Measurements from ENCODE around the gene PLIN3.

DNA sequence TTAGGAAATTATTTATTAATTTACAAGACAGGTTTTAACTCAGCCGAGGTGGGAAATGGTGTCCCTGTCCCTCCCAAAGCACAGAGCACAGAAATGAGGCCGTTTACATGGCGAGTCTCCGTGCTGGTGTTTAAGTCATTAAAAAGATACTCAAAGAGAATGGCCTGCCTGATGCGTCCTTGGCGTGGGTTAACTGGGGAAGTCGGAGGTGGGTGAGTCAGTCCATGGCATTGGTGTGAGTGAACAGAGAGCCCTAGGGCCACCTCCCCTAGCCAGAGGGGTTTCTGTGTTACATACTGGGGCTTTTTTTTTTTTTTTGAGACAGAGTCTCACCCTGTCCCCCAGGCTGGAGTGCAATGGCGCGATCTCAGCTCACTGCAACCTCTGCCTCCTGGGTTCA, 72.1 kb downstream of the PLIN3 start:
- TF ChIP-seq, protein P1, sequence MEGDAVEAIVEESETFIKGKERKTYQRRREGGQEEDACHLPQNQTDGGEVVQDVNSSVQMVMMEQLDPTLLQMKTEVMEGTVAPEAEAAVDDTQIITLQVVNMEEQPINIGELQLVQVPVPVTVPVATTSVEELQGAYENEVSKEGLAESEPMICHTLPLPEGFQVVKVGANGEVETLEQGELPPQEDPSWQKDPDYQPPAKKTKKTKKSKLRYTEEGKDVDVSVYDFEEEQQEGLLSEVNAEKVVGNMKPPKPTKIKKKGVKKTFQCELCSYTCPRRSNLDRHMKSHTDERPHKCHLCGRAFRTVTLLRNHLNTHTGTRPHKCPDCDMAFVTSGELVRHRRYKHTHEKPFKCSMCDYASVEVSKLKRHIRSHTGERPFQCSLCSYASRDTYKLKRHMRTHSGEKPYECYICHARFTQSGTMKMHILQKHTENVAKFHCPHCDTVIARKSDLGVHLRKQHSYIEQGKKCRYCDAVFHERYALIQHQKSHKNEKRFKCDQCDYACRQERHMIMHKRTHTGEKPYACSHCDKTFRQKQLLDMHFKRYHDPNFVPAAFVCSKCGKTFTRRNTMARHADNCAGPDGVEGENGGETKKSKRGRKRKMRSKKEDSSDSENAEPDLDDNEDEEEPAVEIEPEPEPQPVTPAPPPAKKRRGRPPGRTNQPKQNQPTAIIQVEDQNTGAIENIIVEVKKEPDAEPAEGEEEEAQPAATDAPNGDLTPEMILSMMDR (conservative IDR thresholded peaks at IDR 0.05 in 1 of 2, IDR thresholded peaks at IDR 0.05 in 1 of 2; ENCODE audit: extremely low read depth in 1 of 2, insufficient read depth in 1 of 2, low read depth in 1 of 2, low read length in 2 of 2): no peak
- TF ChIP-seq EZH2 (IDR thresholded peaks at IDR 0.05; ENCODE audit: borderline replicate concordance, low read length): no peak

All from mammary epithelial cell (primary cell).